Neural cell (in vitro differentiated cells): Measurements from ENCODE around the gene PAN2.

Experiments
- CTCF ChIP-seq: fragments of 450-650 bp; IDR thresholded peaks from 2 replicates; pipeline ENCODE4 v1.5.1; 2014; ENCODE audit warnings: antibody characterized with exemption, mild to moderate bottlenecking, moderate library complexity; ENCODE audit not compliant: poor library complexity, severe bottlenecking
- EP300 ChIP-seq: fragments of 450-650 bp; conservative IDR thresholded peaks from 2 replicates; pipeline ENCODE4 v1.6.1; 2014; ENCODE audit warnings: antibody characterized with exemption, mild to moderate bottlenecking, moderate library complexity; ENCODE audit not compliant: poor library complexity, severe bottlenecking
- EZH2 ChIP-seq: fragments of 200-600, 300-800 bp; shearing (Covaris generic), sonication (generic); IDR thresholded peaks from 2 replicates; pipeline ENCODE4 v1.6.1; 2014; ENCODE audit warnings: antibody characterized with exemption, low read length, borderline replicate concordance, mild to moderate bottlenecking; ENCODE audit not compliant: insufficient read depth, poor library complexity, severe bottlenecking
- MXI1 ChIP-seq: fragments of 450-650 bp; conservative IDR thresholded peaks from 2 replicates; pipeline ENCODE4 v1.6.1; 2014; ENCODE audit warnings: antibody characterized with exemption, mild to moderate bottlenecking; ENCODE audit not compliant: poor library complexity, severe bottlenecking
- POLR2AphosphoS5 ChIP-seq: IDR thresholded peaks from 2 replicates; pipeline ENCODE4 v1.6.1; 2012
- RAD21 ChIP-seq: fragments of 450-650 bp; conservative IDR thresholded peaks from 2 replicates; pipeline ENCODE4 v1.6.1; 2014; ENCODE audit warnings: antibody characterized with exemption, mild to moderate bottlenecking, moderate library complexity
- REST ChIP-seq: IDR thresholded peaks from 2 replicates; pipeline ENCODE4 v1.6.1; 2012; ENCODE audit warnings: borderline replicate concordance
- SMC3 ChIP-seq: fragments of 450-650 bp; conservative IDR thresholded peaks from 2 replicates; pipeline ENCODE4 v1.6.1; 2014; ENCODE audit warnings: antibody characterized with exemption, mild to moderate bottlenecking, moderate library complexity; ENCODE audit not compliant: poor library complexity

- TF ChIP-seq POLR2AphosphoS5 = no peak
- TF ChIP-seq CTCF = no peak
- TF ChIP-seq SMC3 = no peak
- no peak for TF ChIP-seq EZH2
- no peak for TF ChIP-seq MXI1
- no peak for TF ChIP-seq RAD21
- no peak for TF ChIP-seq EP300
- no peak for TF ChIP-seq REST
Observed at GRCh38 chr12:56299308-56299852, 34.4 kb downstream of the PAN2 start.
